HepG2 (cell line): ENCODE results near the gene COMMD10. TPM values are rescaled to one million over a fixed set of nuclear protein-coding genes. Genes with fewer than 3 reads are reported as not detected.

Experiments used
- ATAC-seq: fragments of 200-7000 bp; cut with Tn5 transposase; 3 replicates; pipeline ENCODE4 v1.9.1; 2020; ENCODE audit warnings: mild to moderate bottlenecking, moderate library complexity
- BruUV-seq: library from RNA; stranded (reverse); fragments of 400-500 nt; replicated peaks from 2 replicates; lab custom pipeline; 2021; lab: Mats Ljungman, UMichigan
- CTCF ChIA-PET: fragments of 300-600 bp; formaldehyde crosslinking; extraction: SDS; loops from one replicate; lab custom pipeline; 2021; ENCODE audit warnings: low total read pairs, inconsistent platforms, low intra/inter-chr PET ratio; lab: Yijun Ruan, JAX
- POLR2A ChIA-PET: fragments of 350-600 bp; sonication (Branson Sonifier 250); formaldehyde crosslinking; loops from one replicate; lab custom pipeline; 2020; ENCODE audit warnings: antibody characterized with exemption, inconsistent platforms; lab: Yijun Ruan, JAX
- DNase-seq: peaks from one replicate; pipeline ENCODE4 v3.0.0-alpha.2; 2015; ENCODE audit warnings: low spot score
- FAIRE-seq: peaks from 3 replicates; lab custom pipeline; 2011; peaks lifted over from hg19 to GRCh38; lab: Jason Lieb, UNC
- H2AFZ ChIP-seq: one replicate; pipeline ENCODE4 v1.6.1; 2011; ENCODE audit warnings: low read length, inconsistent platforms
- H3K27ac ChIP-seq: fragments of 300-600 bp; 3 replicates; pipeline ENCODE4 v1.8.0; 2011; ENCODE audit warnings: mixed run types, mild to moderate bottlenecking, mixed read lengths, low read length, inconsistent platforms; ENCODE audit not compliant: insufficient read depth; ENCODE audit errors: extremely low read length
- H3K27me3 ChIP-seq, 2 experiments: fragments of 200-600 bp in 1 of 2; 2 replicates in 1 of 2; 3 replicates in 1 of 2; pipeline versions ENCODE4 v1.6.0 to v1.8.0; 2011; ENCODE audit warnings: low read length in 2 of 2, mild to moderate bottlenecking in 2 of 2, moderate library complexity in 2 of 2, inconsistent platforms in 1 of 2; ENCODE audit not compliant: insufficient read depth in 2 of 2, control insufficient read depth in 1 of 2
- H3K36me3 ChIP-seq, 2 experiments: fragments of 200-600 bp in 1 of 2; replicated peaks in 1 of 2; 2 replicates in 1 of 2; 3 replicates in 1 of 2; pipeline versions ENCODE4 v1.5.1 to v1.8.0; 2011; ENCODE audit warnings: low read length in 2 of 2, inconsistent platforms in 1 of 2; ENCODE audit not compliant: insufficient read depth in 2 of 2, control insufficient read depth in 1 of 2
- H3K4me1 ChIP-seq: 2 replicates; pipeline ENCODE4 v1.5.1; 2012; ENCODE audit warnings: low read length, inconsistent platforms; ENCODE audit not compliant: insufficient read depth
- H3K4me2 ChIP-seq: 2 replicates; pipeline ENCODE4 v1.6.0; 2011; ENCODE audit warnings: low read depth, low read length, inconsistent platforms
- H3K4me3 ChIP-seq, 3 experiments: fragments of 200-600 bp in 1 of 3; sonication (generic), shearing (Covaris generic) in 1 of 3; replicated peaks in 1 of 3; 2 replicates each; pipeline ENCODE4 v1.5.1; 2011 to 2016; ENCODE audit warnings: low read length in 3 of 3, inconsistent platforms in 2 of 3, low read depth in 2 of 3, mild to moderate bottlenecking in 2 of 3, control low read depth in 1 of 3, mixed read lengths in 1 of 3; ENCODE audit not compliant: insufficient read depth in 1 of 3
- H3K79me2 ChIP-seq: one replicate; pipeline ENCODE4 v1.6.1; 2011; ENCODE audit warnings: low read length, inconsistent platforms; ENCODE audit not compliant: insufficient read depth
- H3K9ac ChIP-seq: 2 replicates; pipeline ENCODE4 v1.6.0; 2011; ENCODE audit warnings: mild to moderate bottlenecking, low read depth, low read length, inconsistent platforms; ENCODE audit not compliant: insufficient read depth
- H3K9me3 ChIP-seq: 2 replicates; pipeline ENCODE4 v1.5.1; 2012; ENCODE audit warnings: mild to moderate bottlenecking, low read length
- H4K20me1 ChIP-seq: 2 replicates; pipeline ENCODE4 v1.6.0; 2011; ENCODE audit warnings: inconsistent platforms, mild to moderate bottlenecking, low read length, moderate library complexity; ENCODE audit not compliant: insufficient read depth
- ARNT2 ChIP-seq: sonication (generic); formaldehyde crosslinking; IDR thresholded peaks from 2 replicates; pipeline ENCODE4 v1.8.0; 2022; ENCODE audit warnings: mild to moderate bottlenecking, low read depth, missing genetic modification reagents, moderate library complexity
- ATAD3A ChIP-seq: sonication (generic); formaldehyde crosslinking; IDR thresholded peaks from 2 replicates; pipeline ENCODE4 v1.4.0; 2020; ENCODE audit warnings: missing genetic modification reagents
- CENPT ChIP-seq: sonication (generic); formaldehyde crosslinking; IDR thresholded peaks from 2 replicates; pipeline ENCODE4 v1.8.0; 2022; ENCODE audit warnings: low read depth, mild to moderate bottlenecking, moderate library complexity, missing genetic modification reagents
- EP300 ChIP-seq, 3 experiments: sonication (generic) in 1 of 3; formaldehyde crosslinking in 1 of 3; IDR thresholded peaks; 2 replicates each; pipeline versions ENCODE4 v1.5.1 to v1.6.1; 2011 to 2020; ENCODE audit warnings: low read depth in 2 of 3, low read length in 2 of 3, borderline replicate concordance in 1 of 3, improper control_type of control experiment in 1 of 3, mild to moderate bottlenecking in 1 of 3, missing genetic modification reagents in 1 of 3, moderate library complexity in 1 of 3
- GMEB2 ChIP-seq: IDR thresholded peaks from 2 replicates; pipeline ENCODE4 v1.6.1; 2016; ENCODE audit warnings: missing biosample characterization, missing genetic modification reagents, low read depth
- MED1 ChIP-seq: sonication (generic); formaldehyde crosslinking; IDR thresholded peaks from 2 replicates; pipeline ENCODE4 v1.4.0; 2020; ENCODE audit warnings: missing genetic modification reagents
- MED8 ChIP-seq: sonication (generic); formaldehyde crosslinking; IDR thresholded peaks from 2 replicates; pipeline ENCODE4 v1.8.1; 2023; ENCODE audit warnings: mild to moderate bottlenecking, missing genetic modification reagents; ENCODE audit not compliant: insufficient replicate concordance
- MXI1 ChIP-seq: IDR thresholded peaks from 3 replicates; pipeline ENCODE4 v1.6.1; 2012; ENCODE audit warnings: low read depth, low read length, inconsistent platforms, borderline replicate concordance
- NCOA5 ChIP-seq: sonication (generic); formaldehyde crosslinking; IDR thresholded peaks from 2 replicates; pipeline ENCODE4 v1.4.0; 2020; ENCODE audit warnings: missing genetic modification reagents
- PLRG1 ChIP-seq: fragments of 450-650 bp; conservative IDR thresholded peaks from 2 replicates; pipeline ENCODE4 v1.6.1; 2016
- RBAK ChIP-seq: sonication (generic); formaldehyde crosslinking; IDR thresholded peaks from 2 replicates; pipeline ENCODE4 v1.5.1; 2020; ENCODE audit warnings: mild to moderate bottlenecking, missing genetic modification reagents
- ZFP36L1 ChIP-seq: sonication (generic); formaldehyde crosslinking; IDR thresholded peaks from 2 replicates; pipeline ENCODE4 v1.8.0; 2022; ENCODE audit warnings: mild to moderate bottlenecking, missing genetic modification reagents, moderate library complexity
- ZNF160 ChIP-seq: sonication (generic); formaldehyde crosslinking; IDR thresholded peaks from 2 replicates; pipeline ENCODE4 v1.8.0; 2022; ENCODE audit warnings: mild to moderate bottlenecking, inconsistent platforms, missing genetic modification reagents
- ZNF18 ChIP-seq: sonication (generic); formaldehyde crosslinking; IDR thresholded peaks from 2 replicates; pipeline ENCODE4 v1.8.0; 2022; ENCODE audit warnings: mild to moderate bottlenecking, missing genetic modification reagents; ENCODE audit not compliant: insufficient replicate concordance
- ZNF230 ChIP-seq: sonication (generic); formaldehyde crosslinking; IDR thresholded peaks from 2 replicates; pipeline ENCODE4 v1.4.0; 2020; ENCODE audit warnings: mild to moderate bottlenecking, missing genetic modification reagents
- ZNF274 ChIP-seq: sonication (generic); formaldehyde crosslinking; IDR thresholded peaks from 2 replicates; pipeline ENCODE4 v1.5.1; 2020; ENCODE audit warnings: mild to moderate bottlenecking, missing genetic modification reagents
- WGBS: methylation state at CpG from one replicate; pipeline ENCODE4 v1.1.6; 2017; ENCODE audit warnings: low lambda C conversion rate; 5-methylcytosine and 5-hydroxymethylcytosine counted together
- in situ Hi-C: cut with HindIII; loops from 2 replicates; pipeline ENCODE4 v1.10.0; 2017; ENCODE audit warnings: low pct_unique_long_range_greater_than_20kb; ENCODE audit not compliant: extremely low pct_ligation_motif_present
- intact Hi-C: fragments of 100-400 bp; cut with micrococcal nuclease; formaldehyde crosslinking; loops from one replicate; pipeline ENCODE4 v1.10.0; 2022; ENCODE audit not compliant: unreplicated experiment
- polyA plus RNA-seq, 8 experiments: library from polyadenylated mRNA; depleted of rRNA in 3 of 8; stranded (reverse) in 7 of 8; unstranded in 1 of 8; fragments of >200 nt; fragmentation: Illumina TruSeq in 4 of 8; extraction: Trizol in 4 of 8; gene quantifications; 2 replicates each; pipeline versions ENCODE4 v1.2.1 to v1.2.3, GENCODE V29; 2011 to 2016; ENCODE audit warnings: low read depth in 4 of 8, missing spikeins in 1 of 8, mixed read lengths in 1 of 8; ENCODE audit not compliant: insufficient read depth in 1 of 8
- total RNA-seq, 5 experiments: library from RNA; depleted of rRNA; stranded (reverse); fragments of >200 nt; fragmentation: Illumina TruSeq; extraction: Trizol; gene quantifications; 2 replicates each; pipeline ENCODE4 v1.2.3, GENCODE V29; 2016; ENCODE audit warnings: low read depth in 1 of 5
- TF ChIP-seq, protein P1 (sequence below): fragments of 450-650 bp; IDR thresholded peaks from 2 replicates; pipeline ENCODE4 v1.6.1; 2017

The COMMD10 gene
- total and polyA plus RNA-seq, 2 of the 13 experiments (the other 11 are each of a cell fraction or from before 2014, with no cell fraction given), result 16.9 to 39.3 TPM

DNA sequence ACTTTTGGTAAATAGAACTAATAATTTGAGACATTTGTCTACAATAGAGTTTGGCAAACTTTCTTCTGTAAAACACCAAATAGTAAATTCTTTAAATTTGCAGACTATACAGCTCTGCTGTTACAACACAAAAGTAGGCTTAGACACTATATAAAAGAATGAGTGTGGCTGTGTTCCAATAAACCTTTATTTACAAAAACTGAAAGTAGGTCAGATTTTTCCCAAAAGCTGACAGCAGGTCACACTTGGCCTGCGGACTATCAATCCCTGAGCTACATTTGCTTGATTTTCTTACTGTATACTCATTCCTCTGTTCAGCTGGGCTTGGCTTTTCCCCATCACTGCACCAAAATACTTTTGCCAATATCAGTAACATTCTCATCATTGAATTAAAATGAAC is 189.4 kb downstream of the COMMD10 start (continued):
- no peak for TF ChIP-seq ZNF160 (CRISPR knock-in tag)
- TF ChIP-seq ZNF18 (CRISPR knock-in tag), result no peak
- no peak for TF ChIP-seq GMEB2
- no peak for TF ChIP-seq ZFP36L1 (CRISPR knock-in tag)
- TF ChIP-seq, all 625 proteins: peak for 0

DNA sequence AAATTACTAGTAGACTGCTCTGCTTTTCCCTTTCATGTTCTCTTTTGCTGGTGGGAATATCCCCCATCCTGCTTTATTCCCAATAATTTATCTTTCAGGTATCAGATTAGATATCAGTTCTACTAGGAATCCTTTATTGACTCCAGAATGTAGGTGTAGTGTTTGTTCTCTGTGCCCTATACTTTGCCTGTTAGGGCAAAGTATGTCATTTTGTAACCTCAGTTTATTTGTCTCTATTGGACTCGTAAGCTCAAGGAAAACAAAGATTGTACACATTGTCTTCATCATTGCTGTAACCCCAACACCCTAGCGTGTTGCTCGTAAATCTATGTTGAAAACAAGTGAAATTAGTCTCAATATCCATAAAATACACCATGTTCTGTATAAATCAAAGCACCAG is 190.5 kb downstream of the COMMD10 start:
- in situ Hi-C loops (no loop called here), intact Hi-C loops (no loop called here)
- no peak overlapping the region for H3K27ac ChIP-seq
- no peaks in the 10 kb centered on the region for H4K20me1 ChIP-seq
- no peak overlapping the region for H3K9ac ChIP-seq
- POLR2A ChIA-PET, result no interaction called here
- no peak overlapping the region for H3K4me3 ChIP-seq
- H2AFZ ChIP-seq, result no peak overlapping the region
- CTCF ChIA-PET, result no interaction called here
- H3K9me3 ChIP-seq, result peaks cover 11% of the 10 kb centered on the region
- no peak for ATAC-seq
- no peak for FAIRE-seq
- DNase-seq, result no peak
- H3K4me1 ChIP-seq, result no peaks in the 10 kb centered on the region
- no peaks in the 10 kb centered on the region for H3K27me3 ChIP-seq
- BruUV-seq, result no TSS peak
- H3K79me2 ChIP-seq, result no peaks in the 10 kb centered on the region
- 92% methylated on average over 3 of the region's 3 CpGs for WGBS
- no peaks in the 10 kb centered on the region; a peak in 1 of 5 replicates for H3K36me3 ChIP-seq
- H3K4me2 ChIP-seq, result no peak overlapping the region
- no peak for TF ChIP-seq MED1 (CRISPR knock-in tag)
- no peak for TF ChIP-seq EP300 (IDR thresholded peaks at IDR 0.05; ENCODE audit: low read depth in 2 of 2, low read length in 2 of 2)
- TF ChIP-seq EP300 (CRISPR knock-in tag; IDR thresholded peaks at IDR 0.05; ENCODE audit: borderline replicate concordance), result no peak
- TF ChIP-seq MXI1, result no peak
- no peak for TF ChIP-seq PLRG1
- TF ChIP-seq NCOA5 (CRISPR knock-in tag), result no peak
- TF ChIP-seq ZNF274 (CRISPR knock-in tag), result no peak
- no peak for TF ChIP-seq MED8 (CRISPR knock-in tag)
- no peak for TF ChIP-seq ARNT2 (CRISPR knock-in tag)
- no peak for TF ChIP-seq CENPT (CRISPR knock-in tag)
- TF ChIP-seq, protein P1, sequence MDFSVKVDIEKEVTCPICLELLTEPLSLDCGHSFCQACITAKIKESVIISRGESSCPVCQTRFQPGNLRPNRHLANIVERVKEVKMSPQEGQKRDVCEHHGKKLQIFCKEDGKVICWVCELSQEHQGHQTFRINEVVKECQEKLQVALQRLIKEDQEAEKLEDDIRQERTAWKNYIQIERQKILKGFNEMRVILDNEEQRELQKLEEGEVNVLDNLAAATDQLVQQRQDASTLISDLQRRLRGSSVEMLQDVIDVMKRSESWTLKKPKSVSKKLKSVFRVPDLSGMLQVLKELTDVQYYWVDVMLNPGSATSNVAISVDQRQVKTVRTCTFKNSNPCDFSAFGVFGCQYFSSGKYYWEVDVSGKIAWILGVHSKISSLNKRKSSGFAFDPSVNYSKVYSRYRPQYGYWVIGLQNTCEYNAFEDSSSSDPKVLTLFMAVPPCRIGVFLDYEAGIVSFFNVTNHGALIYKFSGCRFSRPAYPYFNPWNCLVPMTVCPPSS, result no peak
- no peak for TF ChIP-seq ATAD3A (CRISPR knock-in tag)
- TF ChIP-seq ZNF230 (CRISPR knock-in tag), result no peak
- no peak for TF ChIP-seq RBAK (CRISPR knock-in tag)
